Choroid plexus epithelial cell (primary cell): Measurements from ENCODE around the gene NMNAT2.
"Not testable (repeated sequence)": the region's sequence is repeated elsewhere in the genome, so short reads cannot be mapped to it uniquely, and the experiment has no call there.

Source experiments
- DNase-seq: peaks from one replicate; pipeline ENCODE4 v3.0.0-alpha.2; 2010; ENCODE audit warnings: low read depth
- H3K4me3 ChIP-seq: 2 replicates; pipeline ENCODE4 v1.5.1; 2011; ENCODE audit warnings: low read depth, mild to moderate bottlenecking, control low read depth, low read length, moderate library complexity
- CTCF ChIP-seq: conservative IDR thresholded peaks from 2 replicates; pipeline ENCODE4 v1.5.1; 2011; ENCODE audit warnings: low read depth, mild to moderate bottlenecking, control low read depth, inconsistent platforms, low read length, moderate library complexity

The NMNAT2 gene

DNA sequence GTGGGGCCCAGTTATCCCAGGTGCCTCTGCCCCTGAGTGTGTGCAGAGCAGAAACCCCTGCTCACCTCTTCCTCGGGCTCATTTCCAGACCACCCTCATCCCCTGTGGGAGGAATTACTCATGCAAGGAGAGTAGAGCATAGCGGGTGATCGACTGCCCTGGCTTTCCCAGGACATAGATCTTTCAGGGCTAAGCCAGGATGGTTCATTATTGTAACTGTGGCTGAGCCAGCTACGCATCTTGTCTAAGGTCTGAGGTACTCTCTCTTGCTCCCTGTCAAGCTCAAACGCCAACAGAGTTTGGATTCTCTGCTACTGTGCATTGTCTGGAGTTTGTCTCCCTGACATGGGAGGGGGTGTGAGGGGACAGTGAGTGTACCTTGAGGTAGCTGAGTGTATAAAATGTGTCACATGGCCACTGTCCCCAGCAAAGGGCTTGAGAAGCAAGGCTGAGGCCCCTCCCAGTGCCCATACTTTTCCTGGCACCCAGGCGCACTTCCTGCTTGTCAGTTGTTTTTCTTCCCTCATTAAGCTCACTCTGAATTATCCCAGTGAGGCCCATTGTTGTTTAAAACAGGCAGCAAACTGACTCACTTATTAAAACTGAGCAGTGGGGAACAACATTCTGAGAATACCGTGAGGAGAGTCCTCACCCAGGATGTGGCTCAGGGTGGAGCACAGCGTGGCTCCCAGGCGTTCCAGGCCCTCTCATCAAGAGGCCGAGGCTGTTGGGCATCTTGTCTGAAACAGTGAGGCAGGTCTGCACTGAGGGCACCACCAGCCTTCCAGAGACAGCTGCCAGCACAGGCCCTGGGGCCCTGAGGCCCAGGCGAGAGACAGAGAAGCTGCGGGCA, 139.2 kb downstream of the NMNAT2 start:
- no peak overlapping the region for H3K4me3 ChIP-seq
- DNase-seq: peak; percentile 79
- TF ChIP-seq CTCF: no peak

GRCh38 chr1:183277821-183278738, 140.1 kb downstream of the NMNAT2 start:
- TF ChIP-seq CTCF: no peak
- H3K4me3 ChIP-seq: no peak overlapping the region
- DNase-seq: peak; percentile 92

DNA sequence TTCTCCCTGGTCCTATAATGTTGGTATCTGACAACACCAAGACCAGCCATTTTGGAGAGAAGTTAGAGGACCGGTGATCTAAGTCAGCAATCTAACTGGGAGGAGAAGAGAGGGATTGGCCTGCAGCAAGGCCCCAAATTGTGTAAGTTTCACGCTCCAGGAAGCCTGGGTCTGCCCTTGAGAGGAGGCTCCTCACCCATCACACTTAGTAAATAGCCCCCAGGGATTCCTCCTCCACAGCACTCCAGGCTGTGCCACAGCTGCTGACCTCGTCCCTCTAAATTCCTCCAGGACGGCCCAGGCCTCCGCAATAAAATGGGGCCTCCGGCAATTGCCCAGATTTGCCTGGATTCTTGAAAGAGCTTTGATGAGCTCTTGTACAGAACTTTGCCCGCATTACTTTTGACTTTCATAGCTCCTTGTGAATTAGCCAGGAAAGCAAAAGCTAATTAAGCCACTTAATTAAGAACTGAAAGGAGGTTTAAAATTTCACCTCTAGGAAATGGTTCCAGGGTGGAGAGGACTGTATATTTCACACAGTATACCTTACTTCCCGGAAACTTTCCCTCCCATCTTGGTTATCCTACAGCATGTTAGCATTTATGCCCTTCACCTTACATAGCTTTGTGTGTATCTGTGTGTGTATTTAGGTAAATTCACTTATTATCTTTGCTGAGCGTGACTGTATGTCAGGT, 141.6 kb downstream of the NMNAT2 start:
- TF ChIP-seq CTCF: no peak
- no peak for DNase-seq

GRCh38 chr1:183275322-183275721, 142.9 kb downstream of the NMNAT2 start:
- TF ChIP-seq CTCF: no peak
- DNase-seq: no peak
- no peak overlapping the region for H3K4me3 ChIP-seq

More for the DNA sequence above, 141.6 kb downstream of the NMNAT2 start:
- no peak overlapping the region for H3K4me3 ChIP-seq

GRCh38 chr1:183274836-183275235, 143.3 kb downstream of the NMNAT2 start:
- no peak for TF ChIP-seq CTCF
- DNase-seq: no peak
- H3K4me3 ChIP-seq: no peak overlapping the region

DNA sequence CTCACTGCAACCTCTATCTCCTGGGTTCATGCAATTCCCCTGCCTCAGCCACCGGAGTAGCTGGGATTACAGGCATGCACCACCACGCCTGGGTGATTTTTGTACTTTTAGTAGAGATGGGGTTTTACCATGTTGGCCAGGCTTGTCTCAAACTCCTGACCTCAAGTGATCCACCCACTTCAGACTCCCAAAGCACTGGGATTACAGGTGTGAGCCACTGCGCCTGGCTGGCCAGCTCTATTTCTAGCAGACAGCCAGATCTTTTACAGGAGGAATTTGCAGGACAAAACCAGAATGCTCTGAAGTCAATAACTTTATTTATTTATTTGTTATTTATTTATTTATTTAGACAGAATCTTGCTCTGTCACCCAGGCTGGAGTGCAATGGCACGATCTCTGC, 144.2 kb downstream of the NMNAT2 start:
- not testable (repeated sequence) for H3K4me3 ChIP-seq, DNase-seq

- TF ChIP-seq CTCF: no peak
Observed at GRCh38 chr1:183273300-183273699, 144.9 kb downstream of the NMNAT2 start.

More at GRCh38 chr1:183273300-183273699, 144.9 kb downstream of the NMNAT2 start:
- H3K4me3 ChIP-seq: no peak overlapping the region
- no peak for DNase-seq
